Lower leg skin (tissue), 4 donors: ENCODE data around the gene WNT1. TPM values are rescaled to one million over a fixed set of nuclear protein-coding genes. Genes with fewer than 3 reads are reported as not detected.

Experiments used
- DNase-seq, 2 donors: peaks; one replicate each; pipeline ENCODE4 v3.0.0-alpha.2; 2019; ENCODE audit warnings: low spot score in 2 of 2
- H3K4me3 ChIP-seq: fragments of 200-600 bp; sonication (generic); 2 replicates; pipeline ENCODE4 v1.5.1; 2017; ENCODE audit warnings: mild to moderate bottlenecking, low read depth; ENCODE audit not compliant: poor library complexity, severe bottlenecking
- CTCF ChIP-seq, 3 donors: fragments of 450-650 bp; IDR thresholded peaks; one replicate each; pipeline ENCODE4 v1.5.1; 2016; ENCODE audit warnings: antibody characterized with exemption in 3 of 3, mild to moderate bottlenecking in 3 of 3, moderate library complexity in 2 of 3
- POLR2A ChIP-seq, 2 donors: fragments of 450-650 bp; IDR thresholded peaks; one replicate each; pipeline ENCODE4 v1.6.1; 2016 to 2017; ENCODE audit warnings: antibody characterized with exemption in 2 of 2, mild to moderate bottlenecking in 1 of 2, moderate library complexity in 1 of 2
- WGBS, 2 donors: methylation state at CpG; one replicate each; pipeline ENCODE4 v1.1.5; 2018; 5-methylcytosine and 5-hydroxymethylcytosine counted together
- intact Hi-C: fragments of 100-400 bp; cut with DNase I; formaldehyde crosslinking; loops from one replicate; pipeline ENCODE4 v1.15.0; 2023; ENCODE audit warnings: low total_unique reads
- total RNA-seq, 4 donors: library from RNA; depleted of rRNA; stranded (reverse); fragments of >200 nt; gene quantifications; one replicate each; pipeline ENCODE4 v1.1.0, GENCODE V29; 2016

Gene WNT1
- total RNA-seq, 4 donors from 2014 or later, result not detected

GRCh38 chr12:48969160-48969771 lies 8.9 kb upstream of the WNT1 start:
- intact Hi-C loops, result no loop called here
- no peak for DNase-seq
- TF ChIP-seq POLR2A (IDR thresholded peaks at IDR 0.05) (no peak), CTCF (IDR thresholded peaks at IDR 0.05) (no peak)
- H3K4me3 ChIP-seq, result no peak overlapping the region
- 33 to 46% methylated on average over 8 of the region's 8 CpGs for WGBS, 2 donors

- intact Hi-C loops, result no loop called here
- no peak overlapping the region for H3K4me3 ChIP-seq
- no peak for DNase-seq
- 10 to 12% methylated on average over 54 to 62 of the region's 77 CpGs for WGBS, 2 donors
- no peak for TF ChIP-seq CTCF (IDR thresholded peaks at IDR 0.05)
- no peak for TF ChIP-seq POLR2A (IDR thresholded peaks at IDR 0.05)
Observed at GRCh38 chr12:48969833-48970701, 8.1 kb upstream of the WNT1 start.

- H3K4me3 ChIP-seq, result no peak overlapping the region
- no peak for DNase-seq
Observed at GRCh38 chr12:48970702-48971334, 7.3 kb upstream of the WNT1 start.

GRCh38 chr12:48972213-48972951 lies 5.7 kb upstream of the WNT1 start:
- intact Hi-C loops, result no loop called here
- H3K4me3 ChIP-seq, result no peak overlapping the region
- WGBS, 2 donors, result 24% methylated on average over 11 to 20 of the region's 23 CpGs
- no peak for DNase-seq
- TF ChIP-seq POLR2A (IDR thresholded peaks at IDR 0.05), result no peak
- TF ChIP-seq CTCF (IDR thresholded peaks at IDR 0.05), result no peak

More at GRCh38 chr12:48970702-48971334, 7.3 kb upstream of the WNT1 start:
- WGBS, 2 donors, result 22 to 39% methylated on average over 9 to 10 of the region's 10 CpGs
- intact Hi-C loops, result no loop called here
- TF ChIP-seq POLR2A (IDR thresholded peaks at IDR 0.05) (no peak), CTCF (IDR thresholded peaks at IDR 0.05) (no peak)

- no peak for DNase-seq
- no peak for TF ChIP-seq POLR2A (IDR thresholded peaks at IDR 0.05)
- no peak for TF ChIP-seq CTCF (IDR thresholded peaks at IDR 0.05)
- H3K4me3 ChIP-seq, result no peak overlapping the region
- intact Hi-C loops, result no loop called here
- WGBS, 2 donors, result 60 to 61% methylated on average over 3 of the region's 3 CpGs
Observed at GRCh38 chr12:48972952-48973483, 5.1 kb upstream of the WNT1 start.
